ENCODE measurements around the gene FUT4. TPM values are rescaled to one million over a fixed set of nuclear protein-coding genes. Genes with fewer than 3 reads are reported as not detected.
A peak's percentile ranks its signal among the peaks of the same experiment; 100 is the strongest.

The FUT4 gene
- total RNA-seq, 2 donors from 2014 or later, result 28.0 to 28.5 TPM

GRCh38 chr11:94524341-94524740 lies 19.4 kb upstream of the FUT4 start:
- no peaks in the 10 kb centered on the region for H3K9me3 ChIP-seq
- no peaks in the 10 kb centered on the region for H3K36me3 ChIP-seq
- no peak for DNase-seq
- H3K9ac ChIP-seq (ENCODE audit: low read depth in 2 of 2, low read length in 2 of 2), result no peak overlapping the region
- intact Hi-C loops (cut with DNase I), result loop anchor here (5.0 to 10.0 kb wide), 2 partner anchors 38 to 370 kb away; no protein-coding TSS in a partner anchor
- no peaks in the 10 kb centered on the region for H3K4me1 ChIP-seq
- no peak overlapping the region for H3K27ac ChIP-seq
- H3K4me3 ChIP-seq, result no peak overlapping the region
- H3K27me3 ChIP-seq, result no peaks in the 10 kb centered on the region
- no peak for TF ChIP-seq CTCF (IDR thresholded peaks at IDR 0.05)

- TF ChIP-seq CTCF (IDR thresholded peaks at IDR 0.05), result no peak
- peak; percentile 92 for DNase-seq
- no peaks in the 10 kb centered on the region for H3K9me3 ChIP-seq
- H3K27ac ChIP-seq, result no peak overlapping the region
- intact Hi-C loops (cut with DNase I), result loop anchor here (10.0 kb wide), 1 partner anchor 369 kb away; no protein-coding TSS in a partner anchor
- no peaks in the 10 kb centered on the region for H3K36me3 ChIP-seq
- H3K9ac ChIP-seq (ENCODE audit: low read depth in 2 of 2, low read length in 2 of 2), result peak overlapping the region in 1 of 2 donors; percentile 24
- no peaks in the 10 kb centered on the region for H3K4me1 ChIP-seq
- no peak overlapping the region for H3K4me3 ChIP-seq
- no peaks in the 10 kb centered on the region for H3K27me3 ChIP-seq
Measured at GRCh38 chr11:94525546-94526324, 18.0 kb upstream of the FUT4 start.

- Histone ChIP-seq H3K4me3 (no peak overlapping the region), H3K36me3 (no peaks in the 10 kb centered on the region), H3K9ac (ENCODE audit: low read depth in 2 of 2, low read length in 2 of 2) (no peak overlapping the region), H3K9me3 (no peaks in the 10 kb centered on the region), H3K4me1 (no peaks in the 10 kb centered on the region), H3K27me3 (no peaks in the 10 kb centered on the region), H3K27ac (no peak overlapping the region)
- DNase-seq, result no peak
- intact Hi-C loops (cut with DNase I), result loop anchor here (10.0 kb wide), 1 partner anchor 368 kb away; no protein-coding TSS in a partner anchor
- TF ChIP-seq CTCF (IDR thresholded peaks at IDR 0.05), result no peak
Measured at GRCh38 chr11:94526645-94527438, 16.9 kb upstream of the FUT4 start.

- intact Hi-C loops (cut with DNase I), result loop anchor here (10.0 kb wide), 1 partner anchor 366 kb away; no protein-coding TSS in a partner anchor
- Histone ChIP-seq H3K4me3 (no peak overlapping the region), H3K27me3 (no peaks in the 10 kb centered on the region), H3K27ac (no peak overlapping the region), H3K36me3 (no peaks in the 10 kb centered on the region), H3K9ac (ENCODE audit: low read depth in 2 of 2, low read length in 2 of 2) (no peak overlapping the region), H3K4me1 (peaks cover 4% of the 10 kb centered on the region), H3K9me3 (no peaks in the 10 kb centered on the region)
- no peak for TF ChIP-seq CTCF (IDR thresholded peaks at IDR 0.05)
- no peak for DNase-seq
Measured at GRCh38 chr11:94528551-94528950, 15.2 kb upstream of the FUT4 start.

- intact Hi-C loops (cut with DNase I), result no loop called here
- Histone ChIP-seq H3K9me3 (no peaks in the 10 kb centered on the region), H3K4me3 (no peak overlapping the region), H3K4me1 (peaks cover 8% of the 10 kb centered on the region), H3K27ac (no peak overlapping the region), H3K9ac (ENCODE audit: low read depth in 2 of 2, low read length in 2 of 2) (no peak overlapping the region), H3K27me3 (no peaks in the 10 kb centered on the region), H3K36me3 (no peaks in the 10 kb centered on the region)
- TF ChIP-seq CTCF (IDR thresholded peaks at IDR 0.05), result no peak
- DNase-seq, result no peak
Measured at GRCh38 chr11:94532211-94532610, 11.5 kb upstream of the FUT4 start.

All from colonic mucosa (tissue), 4 donors.